GM12878 (cell line): ENCODE results near the gene TMEM47. TPM values are rescaled to one million over a fixed set of nuclear protein-coding genes. Genes with fewer than 3 reads are reported as not detected.

ENCODE experiments used
- ATAC-seq: fragments of 200-7000 bp; cut with Tn5 transposase; 3 replicates; pipeline ENCODE4 v1.9.1; 2020; ENCODE audit warnings: mild to moderate bottlenecking, moderate library complexity
- Bru-seq: library from RNA; stranded (reverse); fragments of 400-500 nt; gene quantifications from one replicate; lab custom pipeline; 2021; lab: Mats Ljungman, UMichigan
- BruChase-seq, 2 experiments: library from RNA; stranded (reverse); fragments of 400-500 nt; gene quantifications; one replicate each; lab custom pipeline; 2021; lab: Mats Ljungman, UMichigan
- BruUV-seq: library from RNA; stranded (reverse); fragments of 400-500 nt; replicated peaks from 2 replicates; lab custom pipeline; 2021; lab: Mats Ljungman, UMichigan
- CTCF ChIA-PET: fragments of 300-600 bp; sonication (Branson Sonifier 250); formaldehyde crosslinking; extraction: SDS; loops from one replicate; lab custom pipeline; 2021; ENCODE audit warnings: inconsistent platforms; lab: Yijun Ruan, JAX
- POLR2A ChIA-PET: fragments of 350-600 bp; formaldehyde crosslinking; extraction: SDS; loops from one replicate; lab custom pipeline; 2021; ENCODE audit warnings: inconsistent platforms; lab: Charles Lee
- RAD21 ChIA-PET: fragments of 300-600 bp; sonication (Branson Sonifier 250); formaldehyde crosslinking; loops from one replicate; lab custom pipeline; 2023; ENCODE audit warnings: antibody characterized with exemption; ENCODE audit not compliant: unreplicated experiment; lab: Charles Lee
- SMC1A ChIA-PET: fragments of 300-600 bp; sonication (Branson Sonifier 250); formaldehyde crosslinking; loops from one replicate; lab custom pipeline; 2023; ENCODE audit not compliant: unreplicated experiment, uncharacterized antibody; lab: Charles Lee
- DNase-seq: peaks from one replicate; pipeline ENCODE4 v3.0.0-alpha.2; 2011; ENCODE audit warnings: low read depth, low spot score
- FAIRE-seq: peaks from 3 replicates; lab custom pipeline; 2011; peaks lifted over from hg19 to GRCh38; lab: Jason Lieb, UNC
- H2AFZ ChIP-seq: 2 replicates; pipeline ENCODE4 v1.6.0; 2011; ENCODE audit warnings: low read depth, low read length, control low read depth; ENCODE audit not compliant: control insufficient read depth
- H3K27ac ChIP-seq: 2 replicates; pipeline ENCODE4 v1.5.1; 2011; ENCODE audit warnings: control low read depth; ENCODE audit not compliant: control insufficient read depth, insufficient read depth
- H3K27me3 ChIP-seq, 2 experiments: replicated peaks in 1 of 2; 2 replicates each; pipeline versions ENCODE4 v1.6.0 to v1.6.1; 2011; ENCODE audit warnings: low read length in 1 of 2; ENCODE audit not compliant: control insufficient read depth in 2 of 2, insufficient read depth in 2 of 2
- H3K36me3 ChIP-seq, 2 experiments: 2 replicates each; pipeline ENCODE4 v1.5.1; 2011; ENCODE audit warnings: low read length in 1 of 2; ENCODE audit not compliant: control insufficient read depth in 2 of 2, insufficient read depth in 2 of 2
- H3K4me1 ChIP-seq: 2 replicates; pipeline ENCODE4 v1.6.1; 2011; ENCODE audit warnings: mild to moderate bottlenecking, low read length, moderate library complexity, mixed read lengths; ENCODE audit not compliant: control insufficient read depth, insufficient read depth
- H3K4me2 ChIP-seq: 2 replicates; pipeline ENCODE4 v1.6.0; 2011; ENCODE audit warnings: control low read depth; ENCODE audit not compliant: control insufficient read depth, insufficient read depth
- H3K4me3 ChIP-seq: fragments of 200-600 bp; sonication (generic); 2 replicates; pipeline ENCODE4 v1.5.1; 2016
- H3K79me2 ChIP-seq: 2 replicates; pipeline ENCODE4 v1.6.0; 2011; ENCODE audit warnings: low read length; ENCODE audit not compliant: control insufficient read depth, insufficient read depth
- H3K9ac ChIP-seq: 2 replicates; pipeline ENCODE4 v1.8.0; 2011; ENCODE audit warnings: low read length, control low read depth, mixed read lengths; ENCODE audit not compliant: control insufficient read depth, insufficient read depth
- H3K9me3 ChIP-seq: replicated peaks from 3 replicates; pipeline ENCODE4 v1.5.1; 2011; ENCODE audit warnings: mild to moderate bottlenecking, low read length; ENCODE audit not compliant: control insufficient read depth, insufficient read depth
- H4K20me1 ChIP-seq: 2 replicates; pipeline ENCODE4 v1.6.0; 2011; ENCODE audit not compliant: control insufficient read depth, insufficient read depth
- BACH1 ChIP-seq: fragments of 450-650 bp; IDR thresholded peaks from 2 replicates; pipeline ENCODE4 v1.6.1; 2017; ENCODE audit warnings: mild to moderate bottlenecking, borderline replicate concordance
- BCL11A ChIP-seq: IDR thresholded peaks from 2 replicates; pipeline ENCODE4 v1.6.1; 2011; ENCODE audit warnings: low read depth, low read length
- BRCA1 ChIP-seq: IDR thresholded peaks from 2 replicates; pipeline ENCODE4 v1.6.1; 2011; ENCODE audit warnings: low read depth, low read length, improper control_type of control experiment
- CEBPB ChIP-seq, 2 experiments: fragments of 150-350 bp in 1 of 2; IDR thresholded peaks; 2 replicates each; pipeline ENCODE4 v1.6.1; 2012 to 2014; ENCODE audit warnings: low read depth in 2 of 2, low read length in 2 of 2, borderline replicate concordance in 1 of 2, inconsistent platforms in 1 of 2
- E2F8 ChIP-seq: fragments of 450-650 bp; IDR thresholded peaks from 2 replicates; pipeline ENCODE4 v1.6.1; 2018; ENCODE audit warnings: mild to moderate bottlenecking, low read depth, moderate library complexity; ENCODE audit not compliant: partially characterized antibody
- HDGF ChIP-seq: fragments of 450-650 bp; IDR thresholded peaks from 2 replicates; pipeline ENCODE4 v1.6.1; 2016; ENCODE audit warnings: antibody characterized with exemption
- IKZF1 ChIP-seq: fragments of 450-650 bp; conservative IDR thresholded peaks from 2 replicates; pipeline ENCODE4 v1.6.1; 2017; ENCODE audit warnings: antibody characterized with exemption, mild to moderate bottlenecking
- IRF3 ChIP-seq: fragments of 450-650 bp; IDR thresholded peaks from 2 replicates; pipeline ENCODE4 v1.6.1; 2014; ENCODE audit warnings: mild to moderate bottlenecking
- LARP7 ChIP-seq: fragments of 450-650 bp; IDR thresholded peaks from 2 replicates; pipeline ENCODE4 v1.6.1; 2017; ENCODE audit warnings: mild to moderate bottlenecking
- RAD51 ChIP-seq: fragments of 450-650 bp; IDR thresholded peaks from 2 replicates; pipeline ENCODE4 v1.6.1; 2016; ENCODE audit warnings: moderate library complexity, mild to moderate bottlenecking, inconsistent platforms
- SREBF1 ChIP-seq: IDR thresholded peaks from 2 replicates; pipeline ENCODE4 v1.6.1; 2012; ENCODE audit warnings: mild to moderate bottlenecking, low read length
- SRF ChIP-seq, 2 experiments: IDR thresholded peaks; 2 replicates each; pipeline ENCODE4 v1.6.1; 2011; ENCODE audit warnings: low read depth in 2 of 2, low read length in 2 of 2, mild to moderate bottlenecking in 1 of 2, moderate library complexity in 1 of 2
- STAT3 ChIP-seq: IDR thresholded peaks from 2 replicates; pipeline ENCODE4 v1.6.1; 2011; ENCODE audit warnings: low read depth, low read length, improper control_type of control experiment
- TARDBP ChIP-seq: IDR thresholded peaks from 2 replicates; pipeline ENCODE4 v1.6.1; 2016; ENCODE audit warnings: borderline replicate concordance
- TBL1XR1 ChIP-seq: IDR thresholded peaks from 2 replicates; pipeline ENCODE4 v1.6.1; 2012; ENCODE audit warnings: low read depth, low read length, improper control_type of control experiment
- USF2 ChIP-seq: IDR thresholded peaks from 2 replicates; pipeline ENCODE4 v1.6.1; 2011; ENCODE audit warnings: low read depth, low read length, improper control_type of control experiment, borderline replicate concordance
- ZNF207 ChIP-seq: fragments of 450-650 bp; IDR thresholded peaks from 2 replicates; pipeline ENCODE4 v1.6.1; 2014; ENCODE audit warnings: antibody characterized with exemption, mild to moderate bottlenecking, borderline replicate concordance
- WGBS: methylation state at CpG from one replicate; pipeline ENCODE4 v1.1.6; 2016; ENCODE audit warnings: low lambda C conversion rate; ENCODE audit not compliant: insufficient replicate concordance, insufficient coverage; ENCODE audit errors: missing lambda C conversion rate; 5-methylcytosine and 5-hydroxymethylcytosine counted together
- in situ Hi-C: fragments of 300-500 bp; cut with MboI; formaldehyde crosslinking; loops from 9 replicates; pipeline ENCODE4 v1.14.3; 2018; ENCODE audit warnings: mixed read lengths
- intact Hi-C: fragments of 100-400 bp; cut with micrococcal nuclease; formaldehyde crosslinking; loops from one replicate; pipeline ENCODE4 v1.14.2; 2022; ENCODE audit not compliant: unreplicated experiment
- long read RNA-seq, 2 experiments: library from polyadenylated mRNA; unstranded; transcript quantifications; one replicate each; pipeline ENCODE4 v2.0.0, GENCODE V29; 2019 to 2020
- polyA minus RNA-seq, 3 experiments: library from RNA; depleted of rRNA, polyadenylated mRNA; stranded (reverse); fragments of >200 nt; gene quantifications; 2 replicates each; pipeline ENCODE4 v1.2.3, GENCODE V29; 2011
- polyA plus RNA-seq, 11 experiments: library from polyadenylated mRNA; depleted of rRNA in 4 of 11; unstranded in 6 of 11; stranded (reverse) in 5 of 11; fragments of >200 nt; fragmentation: Nextera tagmentation in 4 of 11; fragmentation: Illumina TruSeq in 1 of 11; extraction: Ambion mirVana in 4 of 11; extraction: Trizol in 1 of 11; gene quantifications; 1 replicate in 1 of 11; 2 replicates in 10 of 11; pipeline versions ENCODE4 v1.2.1 to v1.2.3, GENCODE V29; 2011 to 2016; ENCODE audit warnings: inconsistent platforms in 2 of 11, missing spikeins in 2 of 11, low read depth in 1 of 11
- total RNA-seq, 4 experiments: library from RNA; depleted of rRNA in 3 of 4; stranded (reverse); fragments of >200 nt in 3 of 4; fragmentation: Illumina TruSeq in 1 of 4; extraction: Trizol in 1 of 4; gene quantifications; 2 replicates each; pipeline versions ENCODE4 v1.2.1 to v1.2.3, GENCODE V29; 2013 to 2021

TMEM47 gene
- total RNA-seq (2013; cell fraction: nucleolus; rRNA removed) = not detected in 2 replicates
- total RNA-seq (2014; rRNA removed) (not detected in 2 replicates), total RNA-seq (2014; rRNA removed; fragmentation: Illumina TruSeq; extraction: Trizol) (not detected in 2 replicates), total RNA-seq (2021) (0.10 TPM in 1 of 2 replicates, not detected in the other), polyA plus RNA-seq (2011; rRNA removed) (not detected in 2 replicates), polyA plus RNA-seq (2014; fragmentation: Illumina TruSeq; extraction: Trizol) (not detected in 2 replicates), polyA plus RNA-seq (2014; fragmentation: Nextera tagmentation; extraction: Ambion mirVana) (not detected), polyA plus RNA-seq (2014; rRNA removed) (not detected in 2 replicates), polyA plus RNA-seq (2016; fragmentation: Nextera tagmentation; extraction: Ambion mirVana) (under 1 TPM; 0.04 to 0.09 TPM), polyA minus RNA-seq (2011; rRNA and poly(A)+ RNA removed) (not detected in 2 replicates), Bru-seq, nascent RNA (not detected), BruChase-seq, experiment 1, labeled RNA remaining after a 6-hour chase (not detected), BruChase-seq, experiment 2, labeled RNA remaining after a 2-hour chase (percentile 6 among the genes with signal in this experiment)
- not detected for polyA plus RNA-seq (2011; ENCODE audit: low read depth)
- polyA plus RNA-seq (2011; cell fraction: cytosol; rRNA removed) = not detected in 2 replicates
- not detected in 2 replicates for polyA plus RNA-seq (2011; cell fraction: nucleus; rRNA removed)
- polyA plus RNA-seq (2012) = not detected in 2 replicates
- polyA minus RNA-seq (2011; cell fraction: cytosol; rRNA and poly(A)+ RNA removed) = 0.21 TPM in 1 of 2 replicates, not detected in the other
- not detected in 2 replicates for polyA minus RNA-seq (2011; cell fraction: nucleus; rRNA and poly(A)+ RNA removed)
- long read RNA-seq, experiment 1 = 0 reads
- long read RNA-seq, experiment 2 = 0 reads

GRCh38 chrX:34656842-34657725, at the start of gene TMEM47:
Gene TMEM47 (minus strand): TSS chrX:34657285. CDS start chrX:34657029, 256 bp downstream.
- no peaks in the 10 kb centered on the region; the same call in 1 of the 2 replicates for H4K20me1 ChIP-seq
- in situ Hi-C loops (no loop called here), intact Hi-C loops (no loop called here)
- H2AFZ ChIP-seq = no peak within 1 kb of the TSS
- no peaks in the 10 kb centered on the region; a peak in 1 of 4 replicates for H3K27me3 ChIP-seq
- no peaks in the 10 kb centered on the region for H3K36me3 ChIP-seq
- H3K9ac ChIP-seq = no peak within 1 kb of the TSS
- no peak for FAIRE-seq
- no peaks in the 10 kb centered on the region for H3K79me2 ChIP-seq
- no peak for ATAC-seq
- ChIA-PET POLR2A (no interaction called here), CTCF (no interaction called here), SMC1A (no interaction called here), RAD21 (no interaction called here)
- no peak for DNase-seq
- WGBS = 53% methylated on average over 34 of the region's 100 CpGs
- H3K4me2 ChIP-seq = no peak within 1 kb of the TSS
- no peaks in the 10 kb centered on the region for H3K9me3 ChIP-seq
- no peak within 1 kb of the TSS for H3K27ac ChIP-seq
- BruUV-seq = no TSS peak
- H3K4me1 ChIP-seq = no peaks in the 10 kb centered on the region
- no peak within 1 kb of the TSS for H3K4me3 ChIP-seq
- TF ChIP-seq SRF (IDR thresholded peaks at IDR 0.05; ENCODE audit: low read depth in 2 of 2, low read length in 2 of 2) (no peak), BRCA1 (no peak), CEBPB (IDR thresholded peaks at IDR 0.05; ENCODE audit: borderline replicate concordance in 1 of 2, low read depth in 2 of 2, low read length in 2 of 2) (no peak), LARP7 (no peak), TARDBP (no peak), ZNF207 (no peak), IRF3 (no peak), HDGF (no peak), SREBF1 (no peak), USF2 (no peak), E2F8 (no peak), TBL1XR1 (no peak), RAD51 (no peak), IKZF1 (no peak), BCL11A (no peak), STAT3 (no peak), BACH1 (no peak)
